NCI-H146 (cell line): ENCODE results near the gene SLC16A5.
"Not testable (repeated sequence)": the region's sequence is repeated elsewhere in the genome, so short reads cannot be mapped to it uniquely, and the experiment has no call there.

ENCODE experiments used
- DNase-seq: peaks from one replicate; lab custom pipeline; 2025; lab: John Stamatoyannopoulos, UW

Gene SLC16A5, protein sequence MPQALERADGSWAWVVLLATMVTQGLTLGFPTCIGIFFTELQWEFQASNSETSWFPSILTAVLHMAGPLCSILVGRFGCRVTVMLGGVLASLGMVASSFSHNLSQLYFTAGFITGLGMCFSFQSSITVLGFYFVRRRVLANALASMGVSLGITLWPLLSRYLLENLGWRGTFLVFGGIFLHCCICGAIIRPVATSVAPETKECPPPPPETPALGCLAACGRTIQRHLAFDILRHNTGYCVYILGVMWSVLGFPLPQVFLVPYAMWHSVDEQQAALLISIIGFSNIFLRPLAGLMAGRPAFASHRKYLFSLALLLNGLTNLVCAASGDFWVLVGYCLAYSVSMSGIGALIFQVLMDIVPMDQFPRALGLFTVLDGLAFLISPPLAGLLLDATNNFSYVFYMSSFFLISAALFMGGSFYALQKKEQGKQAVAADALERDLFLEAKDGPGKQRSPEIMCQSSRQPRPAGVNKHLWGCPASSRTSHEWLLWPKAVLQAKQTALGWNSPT

DNA sequence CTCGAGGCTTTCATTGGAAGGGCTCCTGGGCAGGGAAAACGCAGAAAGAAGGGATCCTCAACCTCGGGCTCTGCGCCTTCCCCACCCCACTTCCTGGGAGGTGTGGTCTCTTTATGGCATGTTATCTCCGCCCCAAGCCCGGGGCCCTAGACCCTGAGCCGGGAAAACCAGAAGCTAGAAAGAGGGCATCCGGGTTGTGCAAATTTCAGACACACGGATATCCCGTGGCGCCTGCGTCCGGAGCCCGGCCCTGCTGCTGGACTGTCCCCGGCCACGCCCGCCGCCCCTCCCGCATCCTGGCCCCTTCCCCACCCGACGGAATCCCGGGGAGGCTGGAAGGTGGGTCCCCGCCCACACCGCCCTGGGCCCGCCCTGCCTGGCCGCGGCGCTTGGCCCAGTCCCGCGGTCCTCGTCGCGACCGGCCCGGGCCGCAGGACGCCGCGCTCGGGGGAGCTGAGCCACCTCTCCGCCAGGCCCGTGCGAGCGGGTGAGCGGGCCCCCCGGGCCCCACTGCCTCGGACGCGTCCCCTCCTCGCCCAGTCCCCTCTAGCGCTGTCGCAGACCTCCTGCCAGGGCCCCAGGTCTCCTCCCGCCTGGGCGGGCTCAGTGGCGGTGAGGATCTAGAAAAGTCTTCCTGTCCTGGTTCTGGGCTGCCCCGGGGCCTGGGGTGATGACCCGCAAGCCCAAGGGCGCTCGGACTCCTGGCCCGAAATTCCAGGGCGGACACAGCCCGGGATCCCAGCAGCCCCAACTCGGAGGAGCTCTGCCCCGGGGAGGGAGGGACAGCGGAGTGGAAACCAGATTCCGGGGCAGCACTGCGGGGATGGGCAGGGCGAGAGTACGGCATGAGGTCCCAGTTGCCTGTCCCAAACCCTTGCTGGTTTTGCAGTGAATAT is at the start of gene SLC16A5:
SLC16A5 (plus strand) TSS at position 397 of the 896 bp plus-strand sequence. CDS start 5,683 bp downstream, outside the sequence.
- peak; percentile 80 for DNase-seq

DNA sequence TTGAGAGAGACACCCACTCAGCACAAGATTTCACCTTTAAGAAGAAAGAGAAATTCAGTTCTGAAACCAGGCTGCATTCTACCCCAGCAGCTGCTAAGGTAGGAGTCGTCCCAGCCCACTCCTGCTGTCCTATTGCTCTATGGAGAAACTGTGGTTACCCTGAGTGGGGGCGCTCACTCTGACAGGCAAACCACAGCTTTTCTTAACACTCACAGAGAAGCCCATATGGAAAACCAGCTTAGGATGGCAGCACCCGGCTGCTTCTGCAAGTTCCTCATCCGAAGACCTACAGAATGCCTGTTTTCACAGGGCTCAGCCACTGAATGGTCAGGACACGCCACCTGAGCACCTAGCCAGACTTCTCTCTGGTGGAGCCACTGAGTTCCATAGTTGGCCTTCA is 48.5 kb upstream of the SLC16A5 start:
- no peak for DNase-seq

DNA sequence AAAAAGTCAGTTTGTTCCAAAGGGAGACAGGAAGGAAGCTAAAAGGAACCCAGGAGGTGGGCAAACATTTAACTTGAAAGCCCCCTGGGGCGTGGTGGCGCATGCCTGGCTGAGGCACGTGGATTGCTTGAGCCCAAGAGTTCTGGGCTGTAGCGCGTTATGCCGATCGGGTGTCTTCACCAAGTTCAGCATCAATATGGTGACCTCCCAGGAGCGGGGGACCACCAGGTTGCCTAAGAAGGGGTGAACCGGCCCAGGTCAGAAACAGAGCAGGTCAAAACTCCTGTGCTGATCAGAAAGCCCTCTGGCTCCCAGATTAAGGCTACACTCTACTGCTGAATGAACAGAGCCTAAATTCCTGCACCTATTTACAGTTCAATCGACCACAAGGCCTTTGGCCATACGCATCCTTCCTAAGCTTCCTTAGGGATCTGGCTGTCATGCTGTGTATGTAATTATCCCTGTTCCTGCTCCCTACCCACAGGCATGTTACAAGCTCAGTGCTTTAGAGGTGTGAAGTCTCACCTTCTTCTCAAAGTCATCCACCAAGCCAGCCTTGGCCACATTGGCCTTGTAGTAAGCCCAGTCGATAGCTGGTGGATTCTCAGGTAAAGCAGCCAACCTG is 46.0 kb upstream of the SLC16A5 start:
- DNase-seq = no peak

DNA sequence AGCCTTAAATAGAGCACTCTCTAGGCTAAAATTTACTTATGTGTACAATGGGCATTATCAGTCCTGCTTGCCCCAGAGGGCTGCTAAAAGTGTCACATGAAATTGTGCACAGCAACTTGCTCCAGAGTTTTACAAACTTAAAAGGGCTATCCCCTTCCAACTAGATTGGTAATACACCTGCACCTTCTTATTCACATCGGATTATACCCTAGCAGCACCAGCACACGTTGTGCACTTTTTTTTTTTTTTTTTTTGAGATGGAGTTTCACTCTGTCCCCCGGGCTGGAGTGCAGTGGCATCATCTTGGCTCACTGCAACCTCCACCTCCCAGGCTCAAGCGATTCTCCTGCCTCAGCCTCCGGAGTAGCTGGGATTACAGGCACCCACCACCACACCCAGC is 44.0 kb upstream of the SLC16A5 start:
- not testable (repeated sequence) for DNase-seq

DNA sequence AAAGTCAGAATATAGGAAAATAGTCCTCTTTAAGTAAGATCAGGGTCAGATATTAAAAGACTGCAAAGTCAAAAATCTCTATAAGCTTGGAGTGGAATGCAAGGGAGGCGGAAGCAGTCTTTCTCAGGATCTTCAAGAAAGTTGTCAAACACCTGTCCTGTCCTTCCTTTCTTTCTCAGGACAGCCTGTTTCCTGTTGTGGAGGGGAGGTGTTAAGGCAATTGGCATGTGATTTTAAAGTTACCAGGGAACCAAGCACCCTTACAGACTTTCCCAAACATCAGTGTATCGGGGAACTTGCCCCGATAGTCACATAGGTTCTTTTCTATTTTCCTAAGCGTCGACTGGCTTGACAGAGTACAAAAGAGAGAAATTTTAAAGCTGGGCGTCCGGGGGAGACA is 43.0 kb upstream of the SLC16A5 start:
- DNase-seq = no peak

DNA sequence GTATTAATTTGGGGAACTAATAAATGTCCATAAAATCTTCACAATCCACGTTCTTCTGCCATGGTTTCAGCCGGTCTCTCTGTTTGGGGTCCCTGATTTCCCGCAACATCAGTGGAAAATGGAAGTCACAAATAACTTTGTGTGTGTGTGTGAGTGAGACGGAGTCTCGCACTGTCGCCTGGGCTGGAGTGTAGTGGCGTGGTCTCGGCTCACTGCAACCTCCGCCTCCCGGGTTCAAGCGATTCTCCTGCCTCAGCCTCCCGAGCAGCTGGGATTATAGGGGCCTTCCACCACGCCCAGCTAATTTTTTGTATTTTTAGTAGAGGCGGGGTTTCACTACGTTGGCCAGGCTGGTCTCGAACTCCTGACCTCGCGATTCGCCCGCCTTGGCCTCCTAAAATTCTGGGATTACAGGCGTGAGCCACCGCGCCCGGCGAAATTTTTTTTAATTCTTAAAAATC is 41.8 kb upstream of the SLC16A5 start:
- DNase-seq = not testable (repeated sequence)

DNA sequence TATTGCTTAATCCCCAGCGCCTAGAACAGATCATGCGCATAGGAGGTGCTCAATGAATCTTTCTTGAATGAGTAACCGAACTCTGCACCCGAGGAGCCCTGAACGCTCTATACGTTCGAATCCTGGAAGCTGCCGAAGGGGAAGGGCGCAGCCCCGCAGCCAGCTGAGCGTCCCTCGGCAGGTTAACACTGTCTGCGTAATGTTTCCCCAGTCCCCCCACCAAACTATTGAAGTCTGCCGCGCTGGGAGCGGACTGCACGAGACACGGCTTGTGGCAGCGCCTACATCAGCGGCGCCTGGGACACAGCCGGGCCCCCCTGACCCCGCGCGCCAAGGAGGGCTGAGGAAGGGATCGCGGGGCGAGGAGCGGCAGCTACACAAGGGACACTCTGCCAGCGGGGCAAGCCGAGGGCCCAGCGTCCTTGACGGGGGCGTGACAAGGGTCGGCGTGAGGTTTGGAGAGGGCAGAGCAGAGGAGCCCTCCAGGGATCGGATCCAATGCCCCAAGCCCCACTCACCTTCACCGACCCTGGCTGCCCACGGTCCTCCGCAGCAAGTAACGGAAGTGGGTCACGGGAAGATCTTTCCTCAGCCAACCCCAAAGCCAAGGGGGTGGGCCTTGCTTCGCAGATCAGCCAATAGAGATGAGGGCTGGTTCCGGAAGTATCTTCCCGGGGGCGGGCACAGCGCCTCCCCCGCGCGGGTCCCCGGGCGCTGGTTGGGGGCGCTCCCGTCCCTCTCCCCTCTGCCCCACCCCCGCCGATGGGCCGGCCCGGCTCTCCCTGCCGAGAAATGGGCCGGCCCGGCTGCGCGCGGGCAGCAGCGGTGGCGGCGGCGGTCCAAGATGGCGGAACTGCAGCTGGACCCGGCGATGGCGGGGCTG is 41.1 kb upstream of the SLC16A5 start, which contains the start of the genes ATP5PD and KCTD2:
ATP5PD (minus strand) TSS at position 563 of the 883 bp plus-strand sequence. CDS start 4,319 bp downstream, outside the sequence.
KCTD2 (plus strand) TSS at position 819 of the 883 bp plus-strand sequence; CDS start at position 845, 26 bp downstream.
- DNase-seq = peak; percentile 96

DNA sequence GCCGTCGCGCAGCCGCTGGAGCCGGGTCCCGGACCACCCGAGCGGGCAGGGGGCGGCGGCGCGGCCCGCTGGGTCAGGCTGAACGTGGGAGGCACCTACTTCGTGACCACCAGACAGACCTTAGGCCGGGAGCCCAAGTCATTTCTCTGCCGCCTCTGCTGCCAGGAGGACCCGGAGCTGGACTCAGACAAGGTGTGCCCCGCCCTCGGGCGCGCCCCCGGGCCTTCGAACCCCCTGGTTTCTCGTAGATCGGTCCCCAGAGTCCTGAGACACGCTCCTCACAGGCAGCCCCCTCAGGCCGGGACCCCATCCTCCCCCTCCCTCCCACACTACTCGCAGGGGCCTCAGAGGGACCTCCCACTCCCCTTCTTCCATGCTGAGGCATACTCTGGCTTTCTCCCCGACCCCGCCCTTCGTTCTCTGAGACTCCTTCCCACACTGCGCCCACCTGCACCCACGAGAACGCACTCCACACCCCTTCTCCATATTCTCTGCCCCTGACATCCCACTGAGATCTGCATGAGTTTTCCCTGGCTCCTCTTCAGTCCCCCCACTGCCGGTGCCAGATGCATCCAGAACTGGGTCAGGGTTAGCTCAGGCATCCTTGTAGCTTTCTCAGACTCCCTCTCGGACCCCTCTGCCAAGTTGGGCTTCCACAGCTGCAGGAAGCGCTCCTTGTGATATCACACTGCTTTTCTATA is 40.2 kb upstream of the SLC16A5 start:
- peak; percentile 22 for DNase-seq

DNA sequence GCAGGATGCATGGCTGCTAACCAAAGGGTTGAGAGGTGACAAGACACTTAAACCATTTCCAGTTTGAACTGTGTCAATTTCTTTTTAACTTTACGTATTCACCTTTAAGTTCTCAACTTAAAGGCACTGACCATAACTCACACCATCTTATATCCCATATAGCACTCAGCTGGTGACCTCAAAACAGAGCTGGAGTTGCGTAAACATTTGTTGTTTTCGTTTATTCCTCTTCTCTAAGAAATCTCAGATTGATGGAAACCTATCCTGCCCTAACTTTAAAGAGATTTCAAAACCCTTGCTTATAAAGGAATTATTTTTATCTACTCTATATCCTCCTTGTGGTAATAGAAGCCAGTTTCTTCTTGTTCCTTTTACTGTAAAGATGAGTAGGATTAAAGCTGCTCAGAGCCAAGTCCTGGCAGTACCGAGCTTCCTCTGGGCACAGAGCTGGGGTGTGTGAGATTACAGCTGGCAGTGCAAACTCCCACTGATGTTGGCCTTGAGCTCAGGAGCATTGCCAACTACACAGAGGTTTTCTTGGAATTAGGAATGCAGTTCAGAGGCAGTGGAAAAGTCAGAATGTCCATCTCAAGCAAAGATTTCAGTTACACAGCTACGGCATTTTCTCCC is 39.4 kb upstream of the SLC16A5 start:
- no peak for DNase-seq

DNA sequence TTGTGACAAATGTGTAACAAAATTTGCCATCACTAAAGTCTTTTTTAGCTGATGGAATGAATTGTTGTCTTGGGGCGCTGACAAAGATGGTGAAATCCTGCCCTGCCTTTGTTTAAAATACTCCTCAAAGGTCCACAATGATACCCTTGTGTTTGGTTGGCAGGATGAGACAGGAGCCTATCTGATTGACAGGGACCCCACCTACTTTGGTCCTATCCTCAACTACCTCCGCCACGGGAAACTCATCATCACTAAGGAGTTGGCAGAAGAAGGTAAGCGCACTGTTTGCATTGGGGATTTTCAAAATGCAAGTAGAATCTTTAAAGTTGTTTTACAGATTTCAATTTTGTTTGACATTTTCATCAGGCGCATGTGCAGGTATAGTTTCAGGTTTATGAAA is 38.7 kb upstream of the SLC16A5 start:
- DNase-seq = no peak

DNA sequence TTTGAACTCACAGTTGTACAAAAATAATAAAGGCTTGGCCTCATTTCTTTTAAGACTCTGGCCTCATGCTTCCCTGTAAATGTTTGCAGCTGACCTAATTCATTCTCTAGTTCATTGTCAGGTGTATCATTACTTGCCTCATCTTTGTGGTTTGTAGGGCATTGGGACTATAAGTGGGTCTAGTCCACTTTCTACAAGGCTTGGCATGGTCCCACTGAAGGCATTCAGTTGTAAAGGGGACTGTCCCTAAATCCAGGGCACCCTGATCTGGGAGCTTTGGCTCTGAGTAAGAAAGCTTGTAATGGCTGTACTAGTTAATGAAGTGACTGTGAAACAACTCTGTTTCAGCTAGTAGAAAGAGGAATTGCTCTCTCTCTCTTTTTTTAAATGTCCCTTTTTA is 38.0 kb upstream of the SLC16A5 start:
- no peak for DNase-seq

DNA sequence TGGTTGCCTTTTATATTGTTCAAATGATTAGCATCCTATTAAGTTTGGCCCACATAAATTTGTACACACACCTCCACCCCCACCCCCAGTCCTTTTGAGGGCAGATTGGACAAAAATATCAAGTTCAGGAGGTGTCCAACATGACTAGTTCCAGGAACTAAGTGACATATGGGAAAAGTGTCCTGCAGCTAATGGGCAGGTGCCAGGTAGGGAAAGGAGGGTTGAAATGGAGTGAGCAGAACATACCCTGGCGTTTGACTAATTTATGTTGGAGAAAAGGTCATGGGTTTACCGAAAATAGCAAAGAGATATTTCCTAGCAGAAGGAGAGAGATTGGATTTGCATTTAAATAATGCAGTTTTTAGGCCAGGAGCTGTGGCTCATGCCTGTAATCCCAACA is 35.8 kb upstream of the SLC16A5 start:
- no peak for DNase-seq

DNA sequence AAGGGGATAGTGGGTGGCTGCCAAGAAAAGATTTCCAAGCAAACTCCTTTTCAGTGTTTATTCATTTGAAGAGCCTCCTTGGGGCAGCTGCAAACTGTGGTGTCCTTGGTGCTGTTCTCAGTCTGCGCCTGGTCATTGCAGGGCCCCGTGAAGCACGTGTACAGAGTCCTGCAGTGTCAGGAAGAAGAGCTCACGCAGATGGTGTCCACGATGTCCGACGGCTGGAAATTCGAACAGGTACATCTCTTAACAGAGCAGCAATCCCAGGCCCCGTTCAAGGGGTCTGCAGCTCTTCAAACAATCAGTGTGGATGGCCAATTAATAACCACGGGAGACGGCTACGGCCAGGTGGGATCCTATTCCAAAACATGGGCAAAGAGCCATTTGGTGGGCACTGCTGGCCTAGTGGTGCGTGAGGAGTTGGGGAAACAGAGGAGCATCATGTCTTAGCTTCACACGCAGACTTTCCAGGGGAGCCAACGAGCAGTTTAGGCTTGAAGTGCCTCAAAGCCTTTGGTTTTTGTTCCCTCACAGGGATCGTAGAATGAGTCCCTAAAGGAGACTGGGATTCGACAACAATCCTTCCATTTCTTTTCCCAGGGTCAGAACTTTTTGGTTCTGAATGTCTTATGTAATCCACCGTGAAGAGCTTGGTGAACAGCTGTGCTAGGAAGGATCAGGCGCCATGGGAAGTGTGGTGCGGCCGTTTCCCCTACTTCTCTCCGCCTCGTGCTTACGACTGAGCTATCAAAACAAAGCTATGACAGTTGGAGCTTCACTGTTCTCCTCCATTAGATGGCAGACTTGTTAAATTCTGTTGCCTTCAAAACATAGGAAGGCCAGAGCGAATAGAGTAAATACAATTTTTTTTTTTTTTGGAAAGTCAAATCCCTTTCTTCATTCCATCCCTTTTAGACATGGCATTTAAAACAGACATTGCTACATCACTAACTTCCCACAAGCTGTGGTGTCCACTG is 28.1 kb upstream of the SLC16A5 start:
- no peak for DNase-seq

DNA sequence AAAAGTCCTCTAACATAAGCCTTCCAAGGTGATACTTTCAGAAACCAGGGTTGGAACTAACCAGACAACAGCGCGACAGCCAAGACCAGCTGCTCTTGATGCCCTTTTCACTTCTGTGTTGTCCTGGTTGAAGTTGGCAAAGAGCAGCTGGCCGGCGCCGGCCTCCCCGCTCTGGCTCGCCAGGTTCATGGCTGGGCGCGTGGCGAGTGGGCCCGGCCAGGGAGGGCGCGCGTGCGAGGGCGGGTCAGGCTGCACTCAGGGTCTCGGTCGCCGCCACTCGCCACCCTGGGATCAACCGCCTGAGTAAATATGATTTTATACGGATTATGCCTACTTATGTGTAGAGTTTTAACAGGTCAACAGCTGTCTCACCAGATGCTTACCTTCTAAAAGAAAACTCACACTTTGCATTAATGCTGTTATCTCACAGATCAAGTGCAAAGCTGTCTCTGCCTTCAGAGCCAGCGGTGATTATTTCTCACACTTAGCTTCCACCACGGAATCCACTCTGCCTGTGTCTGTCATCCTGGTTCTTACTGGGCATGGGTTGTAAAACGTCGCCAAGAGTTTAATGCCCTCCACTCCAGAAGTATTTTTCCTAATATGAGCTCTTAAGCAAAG is 27.2 kb upstream of the SLC16A5 start:
- no peak for DNase-seq

DNA sequence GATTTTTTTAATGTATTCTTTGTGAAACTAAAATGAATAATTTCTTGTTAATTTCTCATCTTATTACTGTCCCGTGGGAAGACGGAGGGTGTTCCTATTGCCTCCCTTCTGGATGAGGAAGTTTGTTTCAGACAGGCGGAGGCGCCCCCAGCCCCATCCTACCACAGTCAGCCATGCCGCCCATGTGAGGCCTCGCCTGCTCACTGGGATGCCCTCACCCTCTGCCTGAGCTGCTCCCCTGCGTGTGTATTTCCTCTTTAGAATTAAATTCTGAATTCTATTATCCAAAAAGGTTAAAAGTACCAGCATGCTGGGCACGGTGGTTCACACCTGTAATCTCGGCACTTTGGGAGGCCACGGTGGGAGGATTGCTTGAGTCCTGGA is 26.7 kb upstream of the SLC16A5 start:
- DNase-seq = no peak

DNA sequence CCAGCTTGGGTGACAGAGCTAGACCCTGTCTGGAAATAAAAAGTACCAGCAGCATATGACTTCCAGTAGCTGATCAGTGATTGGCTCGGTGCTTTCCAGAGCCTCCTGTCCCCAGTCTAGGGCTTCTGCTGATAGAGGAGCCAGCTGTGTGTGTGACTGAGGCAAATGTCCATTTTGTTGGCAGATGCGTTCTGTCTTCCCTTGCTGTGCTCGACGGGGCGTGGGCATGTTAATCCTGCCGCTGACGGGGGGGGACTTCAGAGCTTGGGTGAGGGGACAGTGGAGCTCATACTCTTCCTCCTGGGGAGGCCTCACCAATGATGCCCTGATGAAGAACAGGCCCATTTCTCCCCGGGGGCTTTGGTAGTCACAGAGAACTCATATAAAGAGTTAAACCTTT is 26.1 kb upstream of the SLC16A5 start:
- DNase-seq = no peak

DNA sequence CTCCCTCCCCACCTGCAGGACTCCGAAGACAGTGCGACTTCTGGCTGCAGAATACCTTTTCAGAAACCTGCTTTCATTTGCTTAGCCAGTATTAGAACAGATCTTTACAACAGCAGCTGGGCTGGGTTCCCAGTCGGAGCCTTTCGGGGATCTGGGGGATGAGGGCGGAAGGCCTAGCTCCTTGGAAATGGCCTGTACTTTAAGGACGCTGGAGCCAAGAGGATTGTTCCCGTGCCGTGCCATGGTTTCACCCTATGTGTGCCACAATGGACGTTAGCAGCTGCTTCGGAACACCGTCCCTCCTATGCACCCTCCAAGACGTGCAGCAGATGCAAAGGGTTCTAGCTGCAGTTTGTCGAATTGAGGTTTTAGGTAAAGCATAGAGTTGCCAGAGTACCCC is 24.6 kb upstream of the SLC16A5 start:
- DNase-seq = no peak

DNA sequence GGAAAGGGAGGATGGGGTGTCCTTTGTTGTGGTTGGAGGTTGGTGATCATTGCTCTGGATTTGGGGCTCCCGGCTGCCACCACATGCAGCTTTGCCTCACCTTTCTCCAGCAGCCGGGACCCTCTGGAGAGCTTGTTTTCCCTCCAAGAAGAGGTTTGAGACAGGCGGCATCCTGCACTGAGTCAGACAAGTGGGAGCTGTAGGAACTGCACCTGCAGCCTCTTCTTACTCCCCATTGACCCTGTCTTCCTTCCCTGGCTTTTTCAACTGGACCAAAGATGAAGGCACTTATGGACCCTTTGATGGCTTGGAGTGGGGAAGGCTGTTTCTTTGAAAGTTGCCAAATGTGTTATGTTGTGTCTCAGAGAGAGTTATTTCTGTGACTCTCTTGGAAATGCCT is 24.1 kb upstream of the SLC16A5 start:
- no peak for DNase-seq
